HepG2 (cell line): ENCODE data around the gene TJAP1. TPM values are rescaled to one million over a fixed set of nuclear protein-coding genes. Genes with fewer than 3 reads are reported as not detected.
A peak's percentile ranks its signal among the peaks of the same experiment; 100 is the strongest.

Source experiments
- ARID5B ChIP-seq: IDR thresholded peaks from 2 replicates; pipeline ENCODE4 v1.4.0; 2020; ENCODE audit warnings: mild to moderate bottlenecking, missing genetic modification reagents
- GLI4 ChIP-seq: sonication (generic); formaldehyde crosslinking; IDR thresholded peaks from 2 replicates; pipeline ENCODE4 v1.5.1; 2020; ENCODE audit warnings: missing genetic modification reagents, mild to moderate bottlenecking, moderate library complexity, borderline replicate concordance
- HDAC1 ChIP-seq: sonication (generic); formaldehyde crosslinking; IDR thresholded peaks from 2 replicates; pipeline ENCODE4 v1.5.1; 2020; ENCODE audit warnings: mild to moderate bottlenecking, missing genetic modification reagents
- HNF1B ChIP-seq: sonication (generic); formaldehyde crosslinking; IDR thresholded peaks from 2 replicates; pipeline ENCODE4 v1.5.1; 2020; ENCODE audit warnings: mild to moderate bottlenecking, moderate library complexity, missing genetic modification reagents
- MAFK ChIP-seq, 2 experiments: IDR thresholded peaks in 1 of 2; conservative IDR thresholded peaks in 1 of 2; 2 replicates each; pipeline ENCODE4 v1.6.1; 2011; ENCODE audit warnings: improper control_type of control experiment in 2 of 2, low read length in 2 of 2
- SIX1 ChIP-seq: sonication (generic); formaldehyde crosslinking; IDR thresholded peaks from 2 replicates; pipeline ENCODE4 v1.4.0; 2020; ENCODE audit warnings: missing genetic modification reagents, borderline replicate concordance
- SMARCC2 ChIP-seq: fragments of 450-650 bp; IDR thresholded peaks from 2 replicates; pipeline ENCODE4 v1.6.1; 2017; ENCODE audit warnings: antibody characterized with exemption, mild to moderate bottlenecking
- TFE3 ChIP-seq: IDR thresholded peaks from 2 replicates; pipeline ENCODE4 v1.6.1; 2016
- U2AF1 ChIP-seq: fragments of 200-400 bp; formaldehyde crosslinking; optimal IDR thresholded peaks from 2 replicates; pipeline ENCODE3; 2017; ENCODE audit warnings: mild to moderate bottlenecking, low read depth, low read length
- ZNF263 ChIP-seq: sonication (generic); formaldehyde crosslinking; IDR thresholded peaks from 2 replicates; pipeline ENCODE4 v1.4.0; 2020; ENCODE audit warnings: missing genetic modification reagents
- ZNF350 ChIP-seq: sonication (generic); formaldehyde crosslinking; IDR thresholded peaks from 2 replicates; pipeline ENCODE4 v1.4.0; 2020; ENCODE audit warnings: mild to moderate bottlenecking, low read depth, missing genetic modification reagents, borderline replicate concordance
- ZNF362 ChIP-seq: sonication (generic); formaldehyde crosslinking; IDR thresholded peaks from 2 replicates; pipeline ENCODE4 v1.4.0; 2020; ENCODE audit warnings: missing genetic modification reagents, mild to moderate bottlenecking, borderline replicate concordance
- ZNF574 ChIP-seq: sonication (generic); formaldehyde crosslinking; IDR thresholded peaks from 2 replicates; pipeline ENCODE4 v1.4.0; 2020; ENCODE audit warnings: missing genetic modification reagents
- ZNF616 ChIP-seq: sonication (generic); formaldehyde crosslinking; IDR thresholded peaks from 2 replicates; pipeline ENCODE4 v1.5.0; 2020; ENCODE audit warnings: low read depth, mild to moderate bottlenecking, missing genetic modification reagents
- ZNF691 ChIP-seq: sonication (generic); formaldehyde crosslinking; IDR thresholded peaks from 2 replicates; pipeline ENCODE4 v1.4.0; 2020; ENCODE audit warnings: missing genetic modification reagents, low read depth, mild to moderate bottlenecking, borderline replicate concordance
- polyA plus RNA-seq, 8 experiments: library from polyadenylated mRNA; depleted of rRNA in 3 of 8; stranded (reverse) in 7 of 8; unstranded in 1 of 8; fragments of >200 nt; fragmentation: Illumina TruSeq in 4 of 8; extraction: Trizol in 4 of 8; gene quantifications; 2 replicates each; pipeline versions ENCODE4 v1.2.1 to v1.2.3, GENCODE V29; 2011 to 2016; ENCODE audit warnings: low read depth in 4 of 8, missing spikeins in 1 of 8, mixed read lengths in 1 of 8; ENCODE audit not compliant: insufficient read depth in 1 of 8
- total RNA-seq, 5 experiments: library from RNA; depleted of rRNA; stranded (reverse); fragments of >200 nt; fragmentation: Illumina TruSeq; extraction: Trizol; gene quantifications; 2 replicates each; pipeline ENCODE4 v1.2.3, GENCODE V29; 2016; ENCODE audit warnings: low read depth in 1 of 5

Gene TJAP1
- total and polyA plus RNA-seq, 2 of the 13 experiments (the other 11 are each of a cell fraction or from before 2014, with no cell fraction given): 15.7 to 41.6 TPM

GRCh38 chr6:43488667-43489276 is 11.4 kb downstream of the TJAP1 start (continued):
- peak; percentile 39; the same call in 1 of the 2 replicates for TF ChIP-seq ZNF574 (CRISPR knock-in tag)
- TF ChIP-seq ZNF350 (CRISPR knock-in tag): 0 out of 2 replicates have a peak, but pooled peaks have one; percentile 21
- peak; percentile 69; the same call in 1 of the 2 replicates for TF ChIP-seq HNF1B (CRISPR knock-in tag)
- TF ChIP-seq HDAC1 (CRISPR knock-in tag): peak; percentile 60; the same call in 1 of the 2 replicates
- TF ChIP-seq GLI4 (CRISPR knock-in tag): peak; percentile 17; the same call in 1 of the 2 replicates
- peak; percentile 88 for TF ChIP-seq ZNF362 (CRISPR knock-in tag)
- no peak for TF ChIP-seq SMARCC2
- peak; percentile 57 for TF ChIP-seq U2AF1
- no peak for TF ChIP-seq ZNF616 (CRISPR knock-in tag)
- TF ChIP-seq ZNF691: peak; percentile 62; the same call in 1 of the 2 replicates
- peak; percentile 83 for TF ChIP-seq ARID5B (CRISPR knock-in tag)
- peak; percentile 58; the same call in 1 of the 2 replicates for TF ChIP-seq ZNF263 (CRISPR knock-in tag)
- peak; percentile 13 to 72 for TF ChIP-seq MAFK (conservative IDR thresholded peaks at IDR 0.05 in 1 of 2, IDR thresholded peaks at IDR 0.05 in 1 of 2; ENCODE audit: low read length in 2 of 2)
- TF ChIP-seq TFE3 (CRISPR knock-in tag): peak; percentile 51; the same call in 1 of the 2 replicates
- TF ChIP-seq SIX1 (CRISPR knock-in tag): 0 out of 2 replicates have a peak, but pooled peaks have one; percentile 8
